ENCODE results near the gene MEIKIN. TPM values are rescaled to one million over a fixed set of nuclear protein-coding genes. Genes with fewer than 3 reads are reported as not detected.
A peak's percentile ranks its signal among the peaks of the same experiment; 100 is the strongest.

The MEIKIN gene
- total RNA-seq, 4 donors from 2014 or later, result not detected

DNA sequence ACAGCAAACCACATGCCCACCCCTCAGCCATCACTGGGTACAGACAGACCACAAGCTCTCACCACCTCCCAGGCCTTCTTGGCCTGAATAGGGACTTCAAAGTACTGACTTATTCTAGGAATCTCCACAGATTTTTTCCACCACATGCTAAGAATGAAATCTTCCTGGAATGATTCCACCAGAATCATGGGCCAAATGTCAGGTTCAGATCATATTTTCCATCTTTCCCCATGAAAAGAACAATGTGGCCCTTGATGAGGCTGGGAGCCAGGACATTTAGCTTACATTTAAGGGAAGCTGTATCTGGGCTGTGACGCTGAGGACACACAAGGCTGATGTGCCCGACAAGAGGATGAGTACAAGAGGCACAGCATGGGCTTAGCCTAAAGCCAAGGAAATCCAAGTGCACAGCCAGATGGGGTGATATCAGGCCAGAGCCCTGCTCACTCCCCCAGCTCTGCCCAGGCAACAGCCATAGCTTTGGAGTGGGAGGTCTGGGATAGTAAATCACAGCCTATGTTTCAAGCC, 37.8 kb upstream of the MEIKIN start:
- Histone ChIP-seq H3K9me3 (no peaks in the 10 kb centered on the region), H3K4me3 (no peak overlapping the region), H3K27ac (no peak overlapping the region), H3K27me3 (no peaks in the 10 kb centered on the region), H3K4me1 (no peaks in the 10 kb centered on the region), H3K36me3 (no peaks in the 10 kb centered on the region)
- peak in 1 of 3 donors; percentile 8 for DNase-seq
- TF ChIP-seq, protein P1, sequence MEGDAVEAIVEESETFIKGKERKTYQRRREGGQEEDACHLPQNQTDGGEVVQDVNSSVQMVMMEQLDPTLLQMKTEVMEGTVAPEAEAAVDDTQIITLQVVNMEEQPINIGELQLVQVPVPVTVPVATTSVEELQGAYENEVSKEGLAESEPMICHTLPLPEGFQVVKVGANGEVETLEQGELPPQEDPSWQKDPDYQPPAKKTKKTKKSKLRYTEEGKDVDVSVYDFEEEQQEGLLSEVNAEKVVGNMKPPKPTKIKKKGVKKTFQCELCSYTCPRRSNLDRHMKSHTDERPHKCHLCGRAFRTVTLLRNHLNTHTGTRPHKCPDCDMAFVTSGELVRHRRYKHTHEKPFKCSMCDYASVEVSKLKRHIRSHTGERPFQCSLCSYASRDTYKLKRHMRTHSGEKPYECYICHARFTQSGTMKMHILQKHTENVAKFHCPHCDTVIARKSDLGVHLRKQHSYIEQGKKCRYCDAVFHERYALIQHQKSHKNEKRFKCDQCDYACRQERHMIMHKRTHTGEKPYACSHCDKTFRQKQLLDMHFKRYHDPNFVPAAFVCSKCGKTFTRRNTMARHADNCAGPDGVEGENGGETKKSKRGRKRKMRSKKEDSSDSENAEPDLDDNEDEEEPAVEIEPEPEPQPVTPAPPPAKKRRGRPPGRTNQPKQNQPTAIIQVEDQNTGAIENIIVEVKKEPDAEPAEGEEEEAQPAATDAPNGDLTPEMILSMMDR (IDR thresholded peaks at IDR 0.05), result no peak
- TF ChIP-seq POLR2A (IDR thresholded peaks at IDR 0.05), result no peak

DNA sequence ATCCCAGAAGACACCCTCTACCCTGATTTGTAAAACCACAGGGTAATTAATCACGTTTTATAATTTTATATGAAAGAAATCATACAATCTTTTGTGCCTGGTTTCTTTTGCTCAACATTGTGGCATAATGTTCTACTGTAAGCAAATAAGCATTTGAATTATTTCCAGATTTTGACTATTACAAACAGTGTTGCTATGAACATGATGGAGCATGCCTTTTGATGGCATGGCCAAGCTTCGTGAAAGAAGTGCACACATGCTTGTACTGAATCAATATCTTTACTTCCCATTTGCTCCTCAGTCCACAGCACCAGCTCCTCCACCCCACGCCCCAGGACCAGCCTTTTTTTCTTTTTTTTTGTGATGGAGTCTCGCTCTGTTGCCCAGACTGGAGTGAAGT, 36.1 kb upstream of the MEIKIN start:
- Histone ChIP-seq H3K27ac (no peak overlapping the region), H3K4me1 (no peaks in the 10 kb centered on the region), H3K27me3 (no peaks in the 10 kb centered on the region), H3K36me3 (no peaks in the 10 kb centered on the region), H3K4me3 (no peak overlapping the region), H3K9me3 (no peaks in the 10 kb centered on the region)
- TF ChIP-seq POLR2A (IDR thresholded peaks at IDR 0.05), result no peak
- TF ChIP-seq, protein P1 (IDR thresholded peaks at IDR 0.05), result no peak
- DNase-seq, result peak in 1 of 3 donors; percentile 3

DNA sequence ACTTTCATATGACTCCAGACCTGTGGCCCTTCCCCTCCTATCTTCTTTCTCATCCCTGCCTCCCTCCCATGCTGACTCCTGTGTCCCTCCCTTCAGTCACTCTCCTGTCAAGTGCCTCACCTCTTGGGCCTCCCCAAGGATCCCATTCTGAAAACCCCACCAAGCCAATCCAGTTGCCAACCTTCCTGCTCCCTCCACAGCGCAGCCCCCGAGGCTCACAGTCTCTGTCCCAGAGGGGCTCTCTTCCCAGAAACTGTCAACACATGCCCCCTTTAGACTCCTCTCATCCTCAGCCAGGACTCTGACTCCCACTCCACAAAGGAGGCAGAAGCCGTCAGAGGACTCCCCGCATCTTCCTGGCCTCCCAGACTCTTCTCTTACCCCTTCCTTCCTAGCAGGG, 35.2 kb upstream of the MEIKIN start:
- DNase-seq, result peak in 1 of 3 donors; percentile 22
- no peak overlapping the region for H3K27ac ChIP-seq
- no peak for TF ChIP-seq POLR2A (IDR thresholded peaks at IDR 0.05)
- TF ChIP-seq, protein P1 (IDR thresholded peaks at IDR 0.05), result no peak
- H3K36me3 ChIP-seq, result no peaks in the 10 kb centered on the region
- H3K4me3 ChIP-seq, result no peak overlapping the region
- H3K4me1 ChIP-seq, result no peaks in the 10 kb centered on the region
- no peaks in the 10 kb centered on the region for H3K27me3 ChIP-seq
- H3K9me3 ChIP-seq, result no peaks in the 10 kb centered on the region

DNA sequence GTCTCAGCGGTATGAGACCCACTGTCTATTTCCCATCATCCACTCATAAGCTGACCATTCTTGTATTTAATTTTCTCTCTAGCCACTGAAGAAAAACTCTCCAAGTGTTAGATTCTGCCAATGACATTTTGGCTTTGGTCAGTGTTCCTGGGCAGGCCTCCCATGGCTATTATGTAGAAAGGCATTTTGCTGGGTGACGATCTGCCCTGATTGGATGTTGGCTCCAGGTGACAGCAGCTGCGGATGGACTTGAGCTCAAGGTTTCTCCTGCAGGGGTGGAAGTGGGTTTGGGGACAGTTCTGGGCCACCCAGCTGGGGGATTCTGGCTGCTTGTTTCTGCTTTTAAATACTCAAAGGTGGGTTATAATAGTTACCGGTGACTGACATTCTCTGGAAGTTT, 34.4 kb upstream of the MEIKIN start:
- TF ChIP-seq POLR2A (IDR thresholded peaks at IDR 0.05), result no peak
- TF ChIP-seq, protein P1 (IDR thresholded peaks at IDR 0.05), result no peak
- Histone ChIP-seq H3K4me1 (peaks cover 0 to 6% (median 0%) of the 10 kb centered on the region in 4 donors), H3K27ac (no peak overlapping the region), H3K4me3 (no peak overlapping the region), H3K9me3 (no peaks in the 10 kb centered on the region), H3K27me3 (no peaks in the 10 kb centered on the region), H3K36me3 (no peaks in the 10 kb centered on the region)
- DNase-seq, result no peak

DNA sequence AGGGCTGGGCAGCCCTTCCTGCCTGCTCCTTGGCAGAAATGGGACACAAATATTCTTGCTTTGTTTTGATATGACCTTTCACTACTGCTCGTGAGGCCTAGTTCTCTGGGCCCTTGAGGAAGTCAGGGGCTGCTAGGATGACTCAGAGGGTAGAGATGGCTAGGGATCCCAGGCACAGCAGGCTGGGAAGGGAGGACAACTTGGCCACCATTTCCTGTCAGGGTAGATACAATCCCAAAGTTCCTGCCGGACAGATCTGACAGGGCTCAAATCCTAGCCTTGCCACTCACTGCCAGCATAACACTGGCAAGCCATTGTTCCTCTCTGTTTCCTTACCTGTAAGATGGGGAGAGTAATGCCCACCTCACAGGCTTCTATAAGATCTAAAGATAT, 31.7 kb upstream of the MEIKIN start:
- Histone ChIP-seq H3K36me3 (no peaks in the 10 kb centered on the region), H3K4me3 (no peak overlapping the region), H3K4me1 (peaks cover 0 to 11% (median 0%) of the 10 kb centered on the region in 4 donors), H3K27ac (peak overlapping the region in 1 of 4 donors; percentile 4), H3K27me3 (no peaks in the 10 kb centered on the region), H3K9me3 (no peaks in the 10 kb centered on the region)
- DNase-seq, result no peak
- TF ChIP-seq, protein P1 (IDR thresholded peaks at IDR 0.05), result no peak
- TF ChIP-seq POLR2A (IDR thresholded peaks at IDR 0.05), result no peak

All from Peyer's patch (tissue), 4 donors.